HCT116 (cell line): Measurements from ENCODE around the gene TSKU. TPM values are rescaled to one million over a fixed set of nuclear protein-coding genes. Genes with fewer than 3 reads are reported as not detected.

ENCODE experiments used
- ATAC-seq: fragments of 200-7000 bp; cut with Tn5 transposase; 2 replicates; pipeline ENCODE4 v1.9.1; 2020; ENCODE audit warnings: mild to moderate bottlenecking, moderate library complexity
- BruUV-seq: library from RNA; stranded (reverse); fragments of 400-500 nt; replicated peaks from 2 replicates; lab custom pipeline; 2021; lab: Mats Ljungman, UMichigan
- CTCF ChIA-PET: fragments of 300-600 bp; sonication (Branson Sonifier 250); formaldehyde crosslinking; loops from one replicate; lab custom pipeline; 2021; ENCODE audit warnings: antibody characterized with exemption; lab: Charles Lee
- POLR2A ChIA-PET: fragments of 300-600, 350-600 bp; sonication (Branson Sonifier 250); formaldehyde crosslinking; loops from one replicate; lab custom pipeline; 2021; ENCODE audit warnings: antibody characterized with exemption; lab: Charles Lee
- RAD21 ChIA-PET, 2 experiments: fragments of 300-600 bp; sonication (Branson Sonifier 250); formaldehyde crosslinking; loops; one replicate each; lab custom pipeline; 2023; ENCODE audit warnings: low total read pairs in 2 of 2; ENCODE audit not compliant: uncharacterized antibody in 2 of 2, unreplicated experiment in 2 of 2, low non-redundant PET in 1 of 2; lab: Charles Lee
- DNase-seq: peaks from one replicate; pipeline ENCODE4 v3.0.0-alpha.2; 2010; ENCODE audit warnings: low read depth, low spot score
- H2AFZ ChIP-seq: fragments of 200-600 bp; shearing (Covaris generic), sonication (generic); 2 replicates; pipeline ENCODE4 v1.6.1; 2017; ENCODE audit warnings: low read depth, mixed run types, mixed read lengths, antibody characterized with exemption, low read length; ENCODE audit not compliant: poor library complexity, severe bottlenecking
- H3K27ac ChIP-seq: 2 replicates; pipeline ENCODE4 v1.5.1; 2012; ENCODE audit warnings: low read depth, low read length
- H3K27me3 ChIP-seq: fragments of 200-600 bp; sonication (generic); 2 replicates; pipeline ENCODE4 v1.6.1; 2016; ENCODE audit warnings: mixed run types, low read length, mixed read lengths; ENCODE audit not compliant: insufficient read depth
- H3K36me3 ChIP-seq, 2 experiments: fragments of 200-500 bp in 1 of 2; fragments of 200-600 bp in 1 of 2; sonication (Bioruptor generic) in 1 of 2; sonication (generic) in 1 of 2; 2 replicates each; pipeline versions ENCODE4 v1.5.1 to v1.6.1; 2014 to 2016; ENCODE audit warnings: low read length in 2 of 2, inconsistent platforms in 1 of 2, mixed read lengths in 1 of 2, mixed run types in 1 of 2; ENCODE audit not compliant: insufficient read depth in 2 of 2, control insufficient read depth in 1 of 2
- H3K4me1 ChIP-seq, 2 experiments: fragments of 200-600 bp in 1 of 2; sonication (generic) in 1 of 2; 2 replicates each; pipeline versions ENCODE4 v1.5.1 to v1.6.1; 2012 to 2017; ENCODE audit warnings: low read length in 2 of 2, inconsistent platforms in 1 of 2, mild to moderate bottlenecking in 1 of 2, mixed read lengths in 1 of 2, mixed run types in 1 of 2, moderate library complexity in 1 of 2; ENCODE audit not compliant: insufficient read depth in 2 of 2, control insufficient read depth in 1 of 2
- H3K4me2 ChIP-seq: fragments of 200-600 bp; sonication (generic); 2 replicates; pipeline ENCODE4 v1.6.1; 2017; ENCODE audit warnings: mixed run types, low read length, mixed read lengths
- H3K4me3 ChIP-seq, 2 experiments: fragments of 200-600 bp in 1 of 2; sonication (generic) in 1 of 2; replicated peaks in 1 of 2; 2 replicates each; pipeline ENCODE4 v1.5.1; 2011 to 2016; ENCODE audit warnings: low read length in 2 of 2, control low read depth in 1 of 2, low read depth in 1 of 2, mild to moderate bottlenecking in 1 of 2, mixed read lengths in 1 of 2, mixed run types in 1 of 2
- H3K79me2 ChIP-seq: fragments of 200-600 bp; sonication (generic); 2 replicates; pipeline ENCODE4 v1.6.1; 2017; ENCODE audit warnings: mild to moderate bottlenecking, mixed run types, low read length, moderate library complexity, mixed read lengths; ENCODE audit not compliant: insufficient read depth
- H3K9ac ChIP-seq: fragments of 200-600 bp; sonication (generic); 2 replicates; pipeline ENCODE4 v1.6.1; 2016; ENCODE audit warnings: low read length, mixed read lengths
- H3K9me2 ChIP-seq: fragments of 200-600 bp; sonication (generic), shearing (Covaris generic); 2 replicates; pipeline ENCODE4 v1.6.1; 2017; ENCODE audit warnings: mixed run types, mild to moderate bottlenecking, moderate library complexity; ENCODE audit not compliant: insufficient read depth
- H3K9me3 ChIP-seq, 2 experiments: fragments of 200-500 bp in 1 of 2; fragments of 200-600 bp in 1 of 2; sonication (Bioruptor generic) in 1 of 2; sonication (generic) in 1 of 2; 2 replicates each; pipeline ENCODE4 v1.6.1; 2014 to 2017; ENCODE audit warnings: low read length in 2 of 2, mixed read lengths in 2 of 2, inconsistent platforms in 1 of 2, low read depth in 1 of 2, mild to moderate bottlenecking in 1 of 2, mixed run types in 1 of 2, moderate library complexity in 1 of 2; ENCODE audit not compliant: control insufficient read depth in 1 of 2, insufficient read depth in 1 of 2
- H4K20me1 ChIP-seq: fragments of 200-600 bp; sonication (generic), shearing (Covaris generic); 2 replicates; pipeline ENCODE4 v1.6.1; 2017; ENCODE audit warnings: mixed run types, mild to moderate bottlenecking, moderate library complexity; ENCODE audit not compliant: insufficient read depth
- ATF3 ChIP-seq: IDR thresholded peaks from 2 replicates; pipeline ENCODE4 v1.6.1; 2012
- CEBPB ChIP-seq: IDR thresholded peaks from 2 replicates; pipeline ENCODE4 v1.6.1; 2012; ENCODE audit warnings: low read depth
- CTCF ChIP-seq, 3 experiments: fragments of 200-600 bp in 1 of 3; sonication (generic) in 1 of 3; IDR thresholded peaks in 2 of 3; conservative IDR thresholded peaks in 1 of 3; 2 replicates each; pipeline ENCODE4 v1.5.1; 2012 to 2017; ENCODE audit warnings: low read depth in 2 of 3, low read length in 2 of 3, antibody characterized with exemption in 1 of 3, borderline replicate concordance in 1 of 3, control low read depth in 1 of 3, mild to moderate bottlenecking in 1 of 3, mixed read lengths in 1 of 3, mixed run types in 1 of 3, moderate library complexity in 1 of 3; ENCODE audit not compliant: insufficient read depth in 1 of 3
- FOSL1 ChIP-seq: IDR thresholded peaks from 2 replicates; pipeline ENCODE4 v1.6.1; 2012; ENCODE audit warnings: low read depth
- REST ChIP-seq: IDR thresholded peaks from 2 replicates; pipeline ENCODE4 v1.6.1; 2012; ENCODE audit warnings: low read depth
- YY1 ChIP-seq: IDR thresholded peaks from 2 replicates; pipeline ENCODE4 v1.6.1; 2011; ENCODE audit warnings: low read length, low read depth, moderate library complexity, mild to moderate bottlenecking; ENCODE audit not compliant: insufficient replicate concordance; ENCODE audit errors: extremely low read depth
- ZNF274 ChIP-seq: fragments of 200-500 bp; sonication (Bioruptor generic); IDR thresholded peaks from 2 replicates; pipeline ENCODE4 v1.6.1; 2014; ENCODE audit warnings: mild to moderate bottlenecking, low read depth, low read length, inconsistent platforms
- intact Hi-C: fragments of 100-400 bp; cut with micrococcal nuclease; formaldehyde crosslinking; loops from 2 replicates; pipeline ENCODE4 v1.10.0; 2022
- total RNA-seq: library from RNA; stranded (reverse); gene quantifications from one replicate; pipeline ENCODE4 v1.2.1, GENCODE V29; 2021; ENCODE audit not compliant: unreplicated experiment
- TF ChIP-seq, protein P1 (sequence below): IDR thresholded peaks from 2 replicates; pipeline ENCODE4 v1.6.1; 2012

TSKU gene
- total RNA-seq, 1 experiment from 2014 or later: 21.9 TPM

DNA sequence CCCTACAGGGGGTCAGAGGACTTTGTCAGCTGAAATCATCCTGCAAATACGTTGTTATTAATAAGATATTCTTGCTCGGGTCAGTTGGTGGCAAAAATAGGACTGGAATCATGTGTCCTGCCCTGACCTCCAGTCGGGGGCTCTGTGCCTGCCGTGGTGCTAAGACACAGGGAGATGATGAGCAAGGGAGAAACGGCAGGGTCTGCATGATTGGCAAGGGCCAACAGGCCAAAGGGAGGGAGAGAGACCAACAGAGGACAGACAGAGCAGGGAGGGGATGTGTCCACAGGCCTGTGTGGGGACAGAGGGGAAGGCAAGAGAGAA is 10.4 kb upstream of the TSKU start:
- H3K27ac ChIP-seq: no peak overlapping the region
- no peak overlapping the region for H2AFZ ChIP-seq
- ChIA-PET CTCF (no interaction called here), RAD21 (no interaction called here), POLR2A (no interaction called here)
- TF ChIP-seq ATF3: no peak
- TF ChIP-seq, protein P1, sequence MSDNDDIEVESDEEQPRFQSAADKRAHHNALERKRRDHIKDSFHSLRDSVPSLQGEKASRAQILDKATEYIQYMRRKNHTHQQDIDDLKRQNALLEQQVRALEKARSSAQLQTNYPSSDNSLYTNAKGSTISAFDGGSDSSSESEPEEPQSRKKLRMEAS: no peak
- TF ChIP-seq FOSL1: no peak
- no peak for TF ChIP-seq CEBPB
- TF ChIP-seq CTCF (IDR thresholded peaks at IDR 0.05 in 2 of 3, conservative IDR thresholded peaks at IDR 0.05 in 1 of 3; ENCODE audit: borderline replicate concordance in 1 of 3, insufficient read depth in 1 of 3, low read depth in 2 of 3, low read length in 2 of 3): no peak
- TF ChIP-seq REST: no peak
- no peak for TF ChIP-seq YY1
- no peak for TF ChIP-seq ZNF274
- no peaks in the 10 kb centered on the region for H3K27me3 ChIP-seq
- no peaks in the 10 kb centered on the region for H4K20me1 ChIP-seq
- intact Hi-C loops: no loop called here
- H3K4me1 ChIP-seq: peaks cover 26 to 33% of the 10 kb centered on the region in 2 experiments; a peak in 3 of 4 replicates
- peaks cover 10 to 17% of the 10 kb centered on the region in 2 experiments; a peak in 2 of 4 replicates for H3K9me3 ChIP-seq
- H3K36me3 ChIP-seq: no peaks in the 10 kb centered on the region
- no peak overlapping the region for H3K9ac ChIP-seq
- no peak overlapping the region for H3K4me2 ChIP-seq
- no peaks in the 10 kb centered on the region for H3K9me2 ChIP-seq
- no peak overlapping the region for H3K4me3 ChIP-seq
- no TSS peak for BruUV-seq
- DNase-seq (no peak), ATAC-seq (no peak)
- no peaks in the 10 kb centered on the region for H3K79me2 ChIP-seq
